IPS-20b (cell line): ENCODE measurements around the gene TMEM255B.
"Not testable (repeated sequence)": the region's sequence is repeated elsewhere in the genome, so short reads cannot be mapped to it uniquely, and the experiment has no call there.

Source experiments
- H3K27ac ChIP-seq: one replicate; pipeline ENCODE4 v1.5.1; 2013; ENCODE audit warnings: low read length
- H3K27me3 ChIP-seq: 2 replicates; pipeline ENCODE4 v1.6.1; 2013; ENCODE audit warnings: mild to moderate bottlenecking, low read length, inconsistent platforms; ENCODE audit not compliant: insufficient read depth
- H3K36me3 ChIP-seq: 2 replicates; pipeline ENCODE4 v1.6.1; 2013; ENCODE audit warnings: low read depth, mild to moderate bottlenecking, inconsistent platforms, low read length, moderate library complexity; ENCODE audit not compliant: insufficient read depth
- H3K4me1 ChIP-seq: 2 replicates; pipeline ENCODE4 v1.6.1; 2013; ENCODE audit warnings: mild to moderate bottlenecking, control low read depth, inconsistent platforms, low read length, moderate library complexity; ENCODE audit not compliant: insufficient read depth
- H3K4me3 ChIP-seq: 2 replicates; pipeline ENCODE4 v1.5.1; 2013; ENCODE audit warnings: mild to moderate bottlenecking, low read length, inconsistent platforms
- H3K9ac ChIP-seq: 2 replicates; pipeline ENCODE4 v1.6.1; 2013; ENCODE audit warnings: low read depth, mild to moderate bottlenecking, inconsistent platforms, low read length, moderate library complexity
- H3K9me3 ChIP-seq: 2 replicates; pipeline ENCODE4 v1.6.1; 2013; ENCODE audit warnings: mild to moderate bottlenecking, low read depth, low read length, inconsistent platforms; ENCODE audit not compliant: insufficient read depth

TMEM255B gene

DNA sequence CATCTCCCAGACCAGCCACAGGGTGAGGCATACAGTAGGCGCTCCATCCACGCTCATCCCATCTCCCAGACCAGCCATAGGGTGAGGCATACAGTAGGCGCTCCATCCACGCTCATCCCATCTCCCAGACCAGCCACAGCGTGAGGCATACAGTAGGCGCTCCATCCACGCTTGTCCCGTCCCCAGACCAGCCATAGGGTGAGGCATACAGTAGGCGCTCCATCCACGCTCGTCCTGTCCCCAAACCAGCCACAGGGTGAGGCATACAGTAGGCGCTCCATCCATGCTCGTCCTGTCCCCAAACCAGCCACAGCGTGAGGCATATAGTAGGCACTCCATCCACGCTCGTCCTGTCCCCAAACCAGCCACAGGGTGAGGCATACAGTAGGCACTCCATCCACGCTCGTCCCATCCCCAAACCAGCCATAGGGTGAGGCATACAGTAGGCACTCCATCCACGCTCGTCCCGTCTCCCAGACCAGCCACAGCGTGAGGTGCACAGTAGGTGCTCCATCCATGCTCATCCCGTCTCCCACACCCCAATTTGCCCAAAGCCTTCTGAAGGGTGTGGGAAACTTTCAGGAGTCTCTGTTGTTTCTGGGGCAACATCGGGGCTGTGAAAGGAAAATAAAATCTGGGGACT lies 13.4 kb upstream of the TMEM255B start:
- H3K4me1 ChIP-seq, H3K27me3 ChIP-seq, H3K27ac ChIP-seq, H3K9ac ChIP-seq, H3K36me3 ChIP-seq, H3K9me3 ChIP-seq, H3K4me3 ChIP-seq: not testable (repeated sequence)

- Histone ChIP-seq H3K27ac (no peak overlapping the region), H3K9ac (no peak overlapping the region), H3K36me3 (no peaks in the 10 kb centered on the region), H3K4me1 (peaks cover 5% of the 10 kb centered on the region; the same call in 1 of the 2 replicates), H3K9me3 (peaks cover 5% of the 10 kb centered on the region; the same call in 1 of the 2 replicates), H3K4me3 (no peak overlapping the region), H3K27me3 (no peaks in the 10 kb centered on the region)
Measured at GRCh38 chr13:113746143-113746525, 12.9 kb upstream of the TMEM255B start.

GRCh38 chr13:113746671-113747070 lies 12.4 kb upstream of the TMEM255B start:
- H3K36me3 ChIP-seq, result no peaks in the 10 kb centered on the region
- H3K4me1 ChIP-seq, result peaks cover 5% of the 10 kb centered on the region; the same call in 1 of the 2 replicates

DNA sequence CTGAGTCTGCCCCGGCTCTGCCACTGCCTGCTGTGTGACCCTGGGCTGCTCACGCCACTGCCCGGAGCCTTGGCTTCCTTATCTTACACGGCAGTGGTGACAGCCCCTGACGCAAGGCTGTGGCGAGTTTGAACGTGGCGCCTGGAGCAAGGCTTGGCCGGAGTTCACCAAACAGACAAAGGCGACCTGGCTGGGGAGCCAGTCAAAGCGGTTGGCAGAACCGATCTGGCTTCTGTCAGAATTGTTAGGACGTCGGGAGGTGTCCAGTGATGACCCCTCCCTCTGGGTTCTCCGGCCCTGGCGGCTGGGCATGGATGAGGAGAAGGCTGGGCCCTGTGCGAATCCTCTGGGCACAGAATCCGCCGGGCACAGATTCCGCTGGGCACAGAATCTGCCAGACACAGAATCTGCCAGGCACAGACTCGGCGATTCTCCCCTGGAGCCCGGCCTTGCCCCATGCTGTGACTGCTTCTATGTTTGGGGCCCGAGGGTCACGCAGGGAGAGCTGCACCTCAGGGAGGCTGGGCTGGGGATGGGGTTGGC lies 11.7 kb upstream of the TMEM255B start:
- no peak overlapping the region for H3K9ac ChIP-seq
- H3K4me3 ChIP-seq, result no peak overlapping the region
- no peaks in the 10 kb centered on the region for H3K36me3 ChIP-seq
- H3K4me1 ChIP-seq, result peaks cover 1% of the 10 kb centered on the region; the same call in 1 of the 2 replicates
- no peaks in the 10 kb centered on the region for H3K27me3 ChIP-seq
- H3K27ac ChIP-seq, result no peak overlapping the region
- H3K9me3 ChIP-seq, result peaks cover 7% of the 10 kb centered on the region; the same call in 1 of the 2 replicates

More at GRCh38 chr13:113746671-113747070, 12.4 kb upstream of the TMEM255B start:
- Histone ChIP-seq H3K9ac (no peak overlapping the region), H3K9me3 (peaks cover 7% of the 10 kb centered on the region; the same call in 1 of the 2 replicates), H3K27ac (no peak overlapping the region), H3K27me3 (no peaks in the 10 kb centered on the region), H3K4me3 (no peak overlapping the region)

GRCh38 chr13:113748101-113748861 lies 10.7 kb upstream of the TMEM255B start:
- H3K4me3 ChIP-seq, result no peak overlapping the region
- no peak overlapping the region for H3K27ac ChIP-seq
- peaks cover 7% of the 10 kb centered on the region; the same call in 1 of the 2 replicates for H3K9me3 ChIP-seq

DNA sequence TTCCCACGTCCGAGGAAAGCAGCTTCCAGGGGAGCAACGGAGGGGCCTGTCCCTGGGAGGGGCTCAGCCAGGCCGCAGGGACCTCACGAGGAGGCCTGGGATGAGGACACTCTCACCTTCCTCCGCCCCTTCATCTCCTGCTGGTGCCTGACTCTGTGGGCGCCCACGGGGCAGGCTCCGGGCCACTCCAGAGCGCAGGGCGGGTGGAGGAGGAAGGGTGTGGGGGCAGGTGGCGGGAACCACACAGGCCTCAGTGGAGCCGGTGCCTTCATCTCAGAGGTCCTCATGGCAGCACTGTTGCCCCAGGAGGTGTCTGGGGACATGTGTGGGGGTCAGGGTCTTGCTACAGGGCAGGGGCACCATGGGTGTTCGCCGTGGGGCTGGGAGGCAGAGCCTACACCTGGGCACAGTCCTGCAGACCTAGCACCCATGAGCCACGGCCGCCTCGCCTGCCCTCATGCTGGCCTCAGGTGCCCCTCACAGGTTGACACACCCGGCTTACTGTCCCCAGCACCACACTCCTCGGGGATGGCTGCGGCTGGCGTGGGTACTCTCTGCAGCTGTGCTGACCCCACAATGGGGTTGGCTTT lies 10.1 kb upstream of the TMEM255B start:
- H3K27ac ChIP-seq, result no peak overlapping the region

More at GRCh38 chr13:113748101-113748861, 10.7 kb upstream of the TMEM255B start:
- Histone ChIP-seq H3K4me1 (no peaks in the 10 kb centered on the region), H3K27me3 (no peaks in the 10 kb centered on the region), H3K36me3 (no peaks in the 10 kb centered on the region), H3K9ac (no peak overlapping the region)

DNA sequence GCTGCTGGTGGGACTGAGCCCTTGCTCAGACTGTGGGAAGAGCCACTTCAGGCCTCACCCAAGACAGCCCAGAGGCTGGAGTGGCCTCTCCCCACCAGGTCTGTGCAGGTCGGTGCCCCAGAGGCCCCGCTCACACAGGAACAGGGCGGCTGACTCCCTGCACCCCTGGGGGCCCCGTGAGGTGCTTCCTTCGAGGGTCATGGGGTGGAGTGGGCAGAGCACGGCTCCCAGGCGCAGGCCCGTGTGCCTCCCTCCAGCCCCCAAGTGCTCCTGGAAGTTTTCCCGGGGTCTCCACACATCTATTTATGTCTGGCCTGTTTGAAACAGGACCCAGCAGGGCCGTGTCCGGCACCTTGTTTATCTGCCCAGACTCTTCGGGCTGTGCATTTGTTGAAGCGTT lies 9.5 kb upstream of the TMEM255B start:
- no peak overlapping the region for H3K27ac ChIP-seq
- no peaks in the 10 kb centered on the region for H3K4me1 ChIP-seq
- no peaks in the 10 kb centered on the region for H3K36me3 ChIP-seq
- no peak overlapping the region for H3K9ac ChIP-seq
- no peaks in the 10 kb centered on the region for H3K27me3 ChIP-seq
- no peak overlapping the region for H3K4me3 ChIP-seq
- H3K9me3 ChIP-seq, result peaks cover 7% of the 10 kb centered on the region; the same call in 1 of the 2 replicates

More for the DNA sequence above, 10.1 kb upstream of the TMEM255B start:
- Histone ChIP-seq H3K27me3 (no peaks in the 10 kb centered on the region), H3K9me3 (peaks cover 7% of the 10 kb centered on the region; the same call in 1 of the 2 replicates), H3K9ac (no peak overlapping the region), H3K36me3 (no peaks in the 10 kb centered on the region), H3K4me3 (no peak overlapping the region), H3K4me1 (no peaks in the 10 kb centered on the region)

- Histone ChIP-seq H3K27ac (no peak overlapping the region), H3K27me3 (no peaks in the 10 kb centered on the region), H3K36me3 (no peaks in the 10 kb centered on the region), H3K4me1 (no peaks in the 10 kb centered on the region), H3K4me3 (no peak overlapping the region), H3K9ac (no peak overlapping the region), H3K9me3 (peaks cover 7% of the 10 kb centered on the region; the same call in 1 of the 2 replicates)
Measured at GRCh38 chr13:113749967-113750366, 9.1 kb upstream of the TMEM255B start.

DNA sequence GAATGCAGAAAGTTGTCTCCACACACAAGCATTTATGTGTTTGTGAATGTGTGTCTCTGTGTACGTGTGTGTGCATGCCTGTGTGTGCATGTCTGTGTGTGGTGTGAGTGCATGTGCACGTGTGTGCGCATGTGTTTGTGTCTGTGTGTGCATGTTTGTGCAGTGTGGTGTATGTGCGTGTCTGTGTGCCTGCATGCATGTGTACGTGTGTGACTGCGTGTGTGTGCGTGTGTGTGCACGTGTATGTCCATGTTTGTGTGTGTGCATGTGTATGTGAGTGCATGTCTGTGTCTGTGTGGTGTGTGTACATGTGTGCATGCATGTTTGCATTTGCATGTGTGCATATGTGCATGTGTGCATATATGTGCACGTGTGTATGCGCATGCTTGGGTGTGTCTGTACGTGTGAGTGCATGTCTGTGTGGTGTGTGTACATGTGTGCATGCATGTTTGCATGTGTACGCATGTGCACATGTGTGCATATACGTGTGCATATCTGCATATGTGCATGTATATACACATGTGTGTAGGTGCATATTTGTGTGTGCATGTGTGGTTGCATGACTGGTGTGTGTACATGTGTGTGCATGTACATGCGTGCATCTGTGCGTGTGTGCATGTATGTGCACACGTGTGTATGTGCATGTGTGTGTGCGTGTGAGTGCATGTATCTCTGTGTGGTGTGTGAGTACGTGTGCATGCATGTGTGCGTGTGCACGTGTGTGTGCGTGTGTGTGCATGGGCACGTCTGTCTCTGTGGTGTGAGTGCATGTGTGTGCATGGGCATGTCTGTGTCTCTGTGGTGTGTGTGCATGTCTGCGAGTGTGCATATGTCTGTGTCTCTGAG lies 8.2 kb upstream of the TMEM255B start:
- Histone ChIP-seq H3K36me3 (no peaks in the 10 kb centered on the region), H3K9me3 (peaks cover 7% of the 10 kb centered on the region; the same call in 1 of the 2 replicates), H3K27me3 (no peaks in the 10 kb centered on the region), H3K27ac (no peak overlapping the region), H3K4me3 (no peak overlapping the region), H3K4me1 (no peaks in the 10 kb centered on the region), H3K9ac (no peak overlapping the region)

GRCh38 chr13:113751491-113751890 lies 7.5 kb upstream of the TMEM255B start:
- peaks cover 7% of the 10 kb centered on the region; the same call in 1 of the 2 replicates for H3K9me3 ChIP-seq
- H3K27ac ChIP-seq, result no peak overlapping the region
- no peaks in the 10 kb centered on the region for H3K36me3 ChIP-seq
- no peak overlapping the region for H3K4me3 ChIP-seq
- H3K27me3 ChIP-seq, result no peaks in the 10 kb centered on the region
- no peaks in the 10 kb centered on the region for H3K4me1 ChIP-seq
- H3K9ac ChIP-seq, result no peak overlapping the region
